Measurements from ENCODE around the gene ATG14. TPM values are rescaled to one million over a fixed set of nuclear protein-coding genes. Genes with fewer than 3 reads are reported as not detected.
"Not testable (repeated sequence)": the region's sequence is repeated elsewhere in the genome, so short reads cannot be mapped to it uniquely, and the experiment has no call there.

ATG14 gene
- total RNA-seq, 4 donors from 2014 or later = 14.8 to 24.9 (median 17.2) TPM

DNA sequence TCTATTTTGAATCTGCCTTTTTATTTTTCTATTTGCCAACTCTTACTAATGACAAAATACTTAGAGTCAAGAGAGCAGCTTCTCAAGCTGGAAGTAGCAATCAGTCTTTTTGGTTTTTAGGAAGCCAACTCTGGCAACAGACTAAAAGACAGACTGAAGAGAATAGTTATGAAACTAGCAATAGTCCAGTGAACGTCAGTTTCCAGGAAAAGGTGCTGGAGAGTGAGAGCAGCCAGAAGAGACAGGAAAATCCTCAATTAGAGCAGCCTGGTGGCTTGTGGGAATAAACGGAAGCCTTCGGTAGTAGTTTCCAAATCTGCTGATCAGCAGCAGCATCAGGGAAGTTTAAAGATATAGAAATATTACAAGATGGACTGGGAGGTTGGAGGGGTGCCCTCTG is 27.1 kb downstream of the ATG14 start:
- 71 to 75% methylated on average over 3 of the region's 3 CpGs for WGBS, 2 donors
- intact Hi-C loops (cut with DNase I; ENCODE audit: low total_unique reads) = no loop called here

DNA sequence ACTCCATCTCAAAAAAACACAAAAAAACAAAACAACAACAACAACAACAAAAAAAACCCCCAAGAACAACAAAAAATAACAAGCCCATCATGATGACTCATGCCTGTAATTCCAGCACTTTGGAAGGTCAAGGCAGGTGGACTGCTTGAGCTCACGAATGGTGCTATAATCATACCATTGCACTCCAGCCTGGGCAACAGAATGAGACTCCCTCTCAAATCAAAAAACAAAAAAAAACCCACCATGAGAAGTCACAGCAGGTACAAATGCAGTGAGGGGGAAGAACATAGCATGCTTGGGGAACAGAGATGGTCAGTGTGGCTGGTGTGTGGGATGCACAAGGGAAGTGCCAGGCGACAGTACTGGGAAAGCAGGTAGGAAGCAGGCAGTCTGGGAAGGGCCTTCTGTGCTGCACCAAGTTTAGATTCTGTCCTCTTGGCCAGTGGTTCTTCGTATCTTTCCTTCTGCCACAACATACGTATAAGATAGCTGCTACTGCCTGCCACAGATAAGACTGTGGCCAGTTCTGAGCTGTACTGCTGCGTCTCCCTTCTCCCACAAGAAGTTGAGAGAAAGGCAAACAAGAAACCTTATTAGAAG is 28.0 kb downstream of the ATG14 start:
- no peak for TF ChIP-seq POLR2A (IDR thresholded peaks at IDR 0.05)
- TF ChIP-seq, protein P1, sequence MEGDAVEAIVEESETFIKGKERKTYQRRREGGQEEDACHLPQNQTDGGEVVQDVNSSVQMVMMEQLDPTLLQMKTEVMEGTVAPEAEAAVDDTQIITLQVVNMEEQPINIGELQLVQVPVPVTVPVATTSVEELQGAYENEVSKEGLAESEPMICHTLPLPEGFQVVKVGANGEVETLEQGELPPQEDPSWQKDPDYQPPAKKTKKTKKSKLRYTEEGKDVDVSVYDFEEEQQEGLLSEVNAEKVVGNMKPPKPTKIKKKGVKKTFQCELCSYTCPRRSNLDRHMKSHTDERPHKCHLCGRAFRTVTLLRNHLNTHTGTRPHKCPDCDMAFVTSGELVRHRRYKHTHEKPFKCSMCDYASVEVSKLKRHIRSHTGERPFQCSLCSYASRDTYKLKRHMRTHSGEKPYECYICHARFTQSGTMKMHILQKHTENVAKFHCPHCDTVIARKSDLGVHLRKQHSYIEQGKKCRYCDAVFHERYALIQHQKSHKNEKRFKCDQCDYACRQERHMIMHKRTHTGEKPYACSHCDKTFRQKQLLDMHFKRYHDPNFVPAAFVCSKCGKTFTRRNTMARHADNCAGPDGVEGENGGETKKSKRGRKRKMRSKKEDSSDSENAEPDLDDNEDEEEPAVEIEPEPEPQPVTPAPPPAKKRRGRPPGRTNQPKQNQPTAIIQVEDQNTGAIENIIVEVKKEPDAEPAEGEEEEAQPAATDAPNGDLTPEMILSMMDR (IDR thresholded peaks at IDR 0.05) = no peak
- intact Hi-C loops (cut with DNase I; ENCODE audit: low total_unique reads) = no loop called here
- DNase-seq (ENCODE audit: low spot score in 2 of 2) = no peak
- H3K4me3 ChIP-seq (ENCODE audit: low read depth, poor library complexity, severe bottlenecking) = no peak overlapping the region
- 83 to 90% methylated on average over 5 of the region's 5 CpGs for WGBS, 2 donors

More for the DNA sequence above, 27.1 kb downstream of the ATG14 start:
- DNase-seq (ENCODE audit: low spot score in 2 of 2) = no peak
- H3K4me3 ChIP-seq (ENCODE audit: low read depth, poor library complexity, severe bottlenecking) = no peak overlapping the region
- TF ChIP-seq POLR2A (IDR thresholded peaks at IDR 0.05) = no peak
- TF ChIP-seq, protein P1 (IDR thresholded peaks at IDR 0.05) = no peak

DNA sequence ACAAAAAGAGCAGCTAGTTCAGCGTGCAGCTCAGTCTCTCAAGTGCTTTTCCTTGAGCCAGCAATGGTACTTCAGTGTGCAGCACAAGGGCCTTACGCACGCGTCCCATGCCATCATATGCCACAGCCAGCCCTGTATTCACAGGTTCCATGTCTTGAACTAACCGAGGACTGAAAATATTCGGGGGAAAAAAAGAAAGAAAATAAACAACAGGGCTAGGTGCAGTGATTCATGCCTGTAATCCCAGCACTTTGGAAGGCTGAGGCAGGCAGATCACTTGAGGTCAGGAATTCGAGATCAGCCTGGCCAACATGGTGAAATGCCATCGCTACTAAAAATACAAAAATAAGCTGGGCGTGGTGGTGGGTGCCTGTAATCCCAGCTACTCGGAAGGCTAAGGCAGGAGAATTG is 28.6 kb downstream of the ATG14 start:
- DNase-seq (ENCODE audit: low spot score in 2 of 2); intact Hi-C loops (cut with DNase I; ENCODE audit: low total_unique reads); H3K4me3 ChIP-seq (ENCODE audit: low read depth, poor library complexity, severe bottlenecking): not testable (repeated sequence)
- WGBS, 2 donors = 81 to 83% methylated on average over 10 of the region's 10 CpGs

DNA sequence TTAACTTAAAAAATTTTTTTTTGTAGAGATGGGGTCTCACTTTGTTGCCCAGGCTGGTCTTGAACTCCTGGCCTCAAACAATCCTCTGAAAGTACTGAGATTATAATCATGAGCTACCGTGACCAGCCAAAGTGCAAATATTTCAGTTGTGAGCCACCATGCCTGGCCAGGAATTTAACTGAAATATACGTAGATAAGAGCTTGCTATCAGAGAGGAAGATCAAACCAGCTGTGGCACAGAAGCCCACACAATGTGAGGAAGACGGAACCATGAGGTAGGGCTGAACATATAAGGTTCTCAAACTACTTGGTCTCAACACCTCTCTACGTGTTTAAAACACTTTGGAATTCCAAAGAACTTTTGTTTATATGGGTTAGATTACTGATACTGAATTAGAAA is 29.1 kb downstream of the ATG14 start:
- intact Hi-C loops (cut with DNase I; ENCODE audit: low total_unique reads) = no loop called here

DNA sequence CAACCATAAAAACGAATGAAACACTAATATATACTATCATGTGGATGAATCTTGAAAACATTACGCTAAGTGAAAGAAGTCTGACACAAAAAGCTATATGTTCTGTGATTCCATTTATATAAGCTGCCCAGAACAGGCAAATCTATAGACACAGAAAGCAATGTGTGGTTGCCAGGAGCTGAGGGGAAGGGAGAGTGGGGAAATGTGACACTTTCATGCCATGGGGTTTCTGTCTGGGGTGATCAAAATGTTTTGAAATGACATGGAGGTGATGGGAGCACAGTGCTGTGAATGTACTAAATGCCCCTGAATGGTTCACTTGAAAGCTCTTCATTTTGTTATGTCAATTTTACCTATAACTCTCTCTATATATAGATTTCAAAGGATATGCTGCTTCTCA is 30.1 kb downstream of the ATG14 start:
- WGBS, 2 donors = 91 to 96% methylated on average over 2 of the region's 2 CpGs
- TF ChIP-seq POLR2A (IDR thresholded peaks at IDR 0.05) = no peak
- TF ChIP-seq, protein P1 (IDR thresholded peaks at IDR 0.05) = no peak

More for the DNA sequence above, 29.1 kb downstream of the ATG14 start:
- no peak for TF ChIP-seq POLR2A (IDR thresholded peaks at IDR 0.05)
- TF ChIP-seq, protein P1 (IDR thresholded peaks at IDR 0.05) = no peak
- no peak overlapping the region for H3K4me3 ChIP-seq (ENCODE audit: low read depth, poor library complexity, severe bottlenecking)
- 84 to 86% methylated on average over 4 of the region's 4 CpGs for WGBS, 2 donors
- DNase-seq (ENCODE audit: low spot score in 2 of 2) = no peak

DNA sequence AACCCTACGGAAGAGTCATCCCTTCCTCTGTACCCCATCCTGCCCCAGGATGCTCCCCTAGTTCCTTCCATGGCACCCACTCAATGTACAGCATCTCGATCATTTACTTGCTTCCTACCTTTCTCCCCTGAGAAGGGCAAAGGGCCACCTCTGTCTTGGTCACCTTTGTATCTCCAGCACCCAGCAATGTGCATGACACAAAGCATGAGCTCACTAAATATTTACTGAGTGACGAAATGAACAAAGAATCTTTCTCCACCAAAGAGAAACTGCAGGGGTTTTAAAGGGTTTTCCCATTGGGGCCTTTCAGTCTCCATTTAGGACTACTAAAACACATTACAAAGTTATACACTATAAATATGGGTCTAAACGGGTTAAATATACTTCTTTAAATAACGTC is 30.6 kb downstream of the ATG14 start:
- no peak for TF ChIP-seq POLR2A (IDR thresholded peaks at IDR 0.05)
- TF ChIP-seq, protein P1 (IDR thresholded peaks at IDR 0.05) = no peak
- no peak for DNase-seq (ENCODE audit: low spot score in 2 of 2)
- WGBS, 2 donors = 90% methylated on average over 5 of the region's 5 CpGs
- no peak overlapping the region for H3K4me3 ChIP-seq (ENCODE audit: low read depth, poor library complexity, severe bottlenecking)
- intact Hi-C loops (cut with DNase I; ENCODE audit: low total_unique reads) = no loop called here

More for the DNA sequence above, 30.1 kb downstream of the ATG14 start:
- intact Hi-C loops (cut with DNase I; ENCODE audit: low total_unique reads) = no loop called here
- H3K4me3 ChIP-seq (ENCODE audit: low read depth, poor library complexity, severe bottlenecking) = no peak overlapping the region
- no peak for DNase-seq (ENCODE audit: low spot score in 2 of 2)
